Spleen (tissue), 11 donors: ENCODE data around the gene FAR1. TPM values are rescaled to one million over a fixed set of nuclear protein-coding genes. Genes with fewer than 3 reads are reported as not detected.

Source experiments
- DNase-seq: peaks from one replicate; pipeline ENCODE4 v3.0.0-alpha.2; 2020
- H3K27ac ChIP-seq, 8 donors: fragments of 200-600 bp; sonication (generic) in 7 of 8; 1 replicate in 4 of 8; 2 replicates in 4 of 8; pipeline versions ENCODE4 v1.5.0 to v1.8.0; 2016 to 2021; ENCODE audit warnings: inconsistent platforms in 4 of 8, mild to moderate bottlenecking in 4 of 8, moderate library complexity in 1 of 8
- H3K27me3 ChIP-seq, 7 donors: fragments of 200-600 bp; sonication (generic) in 6 of 7; replicated peaks in 1 of 7; 1 replicate in 4 of 7; 2 replicates in 3 of 7; pipeline versions ENCODE4 v1.5.0 to v1.8.0; 2016 to 2021; ENCODE audit warnings: inconsistent platforms in 3 of 7, mild to moderate bottlenecking in 1 of 7
- H3K36me3 ChIP-seq, 6 donors: fragments of 200-600 bp; sonication (generic) in 5 of 6; 1 replicate in 4 of 6; 2 replicates in 2 of 6; pipeline versions ENCODE4 v1.5.0 to v1.8.0; 2016 to 2021; ENCODE audit warnings: inconsistent platforms in 2 of 6
- H3K4me1 ChIP-seq, 6 donors: fragments of 200-600 bp; sonication (generic) in 5 of 6; 1 replicate in 3 of 6; 2 replicates in 3 of 6; pipeline versions ENCODE4 v1.5.0 to v1.8.0; 2016 to 2021; ENCODE audit warnings: inconsistent platforms in 3 of 6
- H3K4me3 ChIP-seq, 8 donors: fragments of 200-600 bp; sonication (generic) in 7 of 8; 1 replicate in 4 of 8; 2 replicates in 4 of 8; pipeline versions ENCODE4 v1.5.0 to v1.8.0; 2016 to 2021; ENCODE audit warnings: inconsistent platforms in 4 of 8, mild to moderate bottlenecking in 4 of 8, moderate library complexity in 2 of 8
- H3K9me3 ChIP-seq, 8 donors: fragments of 200-600 bp; sonication (generic) in 7 of 8; 1 replicate in 4 of 8; 2 replicates in 4 of 8; pipeline versions ENCODE4 v1.5.0 to v1.8.0; 2016 to 2021; ENCODE audit warnings: inconsistent platforms in 4 of 8
- CTCF ChIP-seq, 11 experiments: fragments of 200-600 bp in 7 of 11; fragments of 450-650 bp in 4 of 11; sonication (generic) in 4 of 11; IDR thresholded peaks in 8 of 11; conservative IDR thresholded peaks in 3 of 11; 1 replicate in 7 of 11; 2 replicates in 4 of 11; pipeline versions ENCODE4 v1.4.0 to v1.8.0; 2016 to 2021; ENCODE audit warnings: antibody characterized with exemption in 11 of 11, inconsistent platforms in 4 of 11, mild to moderate bottlenecking in 1 of 11
- POLR2A ChIP-seq, 3 donors: fragments of 450-650 bp; IDR thresholded peaks; one replicate each; pipeline ENCODE4 v1.5.1; 2017; ENCODE audit warnings: antibody characterized with exemption in 3 of 3, mild to moderate bottlenecking in 1 of 3
- POLR2AphosphoS5 ChIP-seq, 3 donors: sonication (generic); formaldehyde crosslinking; IDR thresholded peaks; one replicate each; pipeline ENCODE4 v1.5.1; 2017; ENCODE audit warnings: antibody characterized with exemption in 3 of 3
- WGBS, 5 donors: extraction: QIAGEN DNeasy Blood & Tissue Kit in 3 of 5; methylation state at CpG; one replicate each; pipeline versions ENCODE4 v1.1.5 to v1.1.7; 2013 to 2018; 5-methylcytosine and 5-hydroxymethylcytosine counted together
- intact Hi-C: fragments of 100-400 bp; cut with DNase I; formaldehyde crosslinking; loops from one replicate; pipeline ENCODE4 v1.15.0; 2023; ENCODE audit warnings: low total_unique reads
- polyA plus RNA-seq, 3 donors: library from polyadenylated mRNA; stranded (reverse); fragments of 200-250 nt; gene quantifications; one replicate each; pipeline ENCODE4 v1.2.1, GENCODE V29; 2013
- total RNA-seq, 7 donors: library from RNA; depleted of rRNA in 3 of 7; stranded (reverse); fragments of >200 nt in 3 of 7; fragmentation: NEBNext Ultra II Directional in 4 of 7; extraction: Animal tissue kit (Norgen Biotek cat#: 25700) in 4 of 7; gene quantifications; one replicate each; pipeline versions ENCODE4 v1.1.0 to v1.2.1, GENCODE V29; 2016 to 2021
- donor health status: healthy with polysubstance abuse.
- donor health status: DM: no; HTN: no; CAD: no; lungs with moderate emphysema.
- donor health status: DM: no; HTN: no; CAD: no.
- donor health status: Bipolar disorder and iron deficiency.
- donor health status: healthy.
- donor health status: DM: no; HTN: no; CAD: no.
- donor health status: DM: yes; HTN: yes; CAD: no.

The FAR1 gene
- total and polyA plus RNA-seq, 10 donors = 13.6 to 83.2 (median 58.1) TPM

GRCh38 chr11:13694115-13694514, 25.6 kb downstream of the FAR1 start:
- Histone ChIP-seq H3K4me3 (no peak overlapping the region), H3K4me1 (peaks cover 0 to 22% (median 0%) of the 10 kb centered on the region in 6 donors), H3K36me3 (peaks cover 0 to 47% (median 17%) of the 10 kb centered on the region in 6 donors), H3K27ac (no peak overlapping the region), H3K9me3 (peaks cover 0 to 5% (median 0%) of the 10 kb centered on the region in 8 donors), H3K27me3 (no peaks in the 10 kb centered on the region)
- DNase-seq = no peak
- WGBS, 5 donors = 95 to 99% (median 97%) methylated on average over 4 of the region's 4 CpGs
- intact Hi-C loops = no loop called here
- TF ChIP-seq CTCF (IDR thresholded peaks at IDR 0.05 in 8 of 11, conservative IDR thresholded peaks at IDR 0.05 in 3 of 11) = no peak
- no peak for TF ChIP-seq POLR2A (IDR thresholded peaks at IDR 0.05)
- no peak for TF ChIP-seq POLR2AphosphoS5 (IDR thresholded peaks at IDR 0.05)

- peaks cover 0 to 63% (median 17%) of the 10 kb centered on the region in 6 donors for H3K36me3 ChIP-seq
- no peak overlapping the region for H3K4me3 ChIP-seq
- no peak overlapping the region for H3K27ac ChIP-seq
- intact Hi-C loops = no loop called here
- peaks cover 0 to 22% (median 0%) of the 10 kb centered on the region in 6 donors for H3K4me1 ChIP-seq
- no peaks in the 10 kb centered on the region for H3K27me3 ChIP-seq
- no peak for DNase-seq
- H3K9me3 ChIP-seq = peaks cover 0 to 5% (median 0%) of the 10 kb centered on the region in 8 donors
- TF ChIP-seq POLR2AphosphoS5 (IDR thresholded peaks at IDR 0.05) (no peak), POLR2A (IDR thresholded peaks at IDR 0.05) (no peak), CTCF (IDR thresholded peaks at IDR 0.05 in 8 of 11, conservative IDR thresholded peaks at IDR 0.05 in 3 of 11) (no peak)
Measured at GRCh38 chr11:13695886-13696285, 27.4 kb downstream of the FAR1 start.

GRCh38 chr11:13697710-13698109, 29.2 kb downstream of the FAR1 start:
- intact Hi-C loops = no loop called here
- DNase-seq = no peak
- H3K27ac ChIP-seq = no peak overlapping the region
- no peak overlapping the region for H3K4me3 ChIP-seq
- H3K4me1 ChIP-seq = peaks cover 0 to 14% (median 0%) of the 10 kb centered on the region in 6 donors
- WGBS, 5 donors = 86 to 95% (median 92%) methylated on average over 1 of the region's 1 CpG
- H3K9me3 ChIP-seq = no peaks in the 10 kb centered on the region
- no peaks in the 10 kb centered on the region for H3K27me3 ChIP-seq
- TF ChIP-seq CTCF (IDR thresholded peaks at IDR 0.05 in 8 of 11, conservative IDR thresholded peaks at IDR 0.05 in 3 of 11) (no peak), POLR2A (IDR thresholded peaks at IDR 0.05) (no peak), POLR2AphosphoS5 (IDR thresholded peaks at IDR 0.05) (no peak)
- H3K36me3 ChIP-seq = peaks cover 0 to 82% (median 25%) of the 10 kb centered on the region in 6 donors

GRCh38 chr11:13698132-13698531, 29.7 kb downstream of the FAR1 start:
- no peaks in the 10 kb centered on the region for H3K27me3 ChIP-seq
- WGBS, 5 donors = 59 to 72% (median 72%) methylated on average over 2 of the region's 2 CpGs
- peaks cover 0 to 86% (median 27%) of the 10 kb centered on the region in 6 donors for H3K36me3 ChIP-seq

More at GRCh38 chr11:13698132-13698531, 29.7 kb downstream of the FAR1 start:
- no peak for DNase-seq
- TF ChIP-seq POLR2A (IDR thresholded peaks at IDR 0.05) = no peak
- TF ChIP-seq POLR2AphosphoS5 (IDR thresholded peaks at IDR 0.05) = no peak
- no peak for TF ChIP-seq CTCF (IDR thresholded peaks at IDR 0.05 in 8 of 11, conservative IDR thresholded peaks at IDR 0.05 in 3 of 11)
- H3K9me3 ChIP-seq = no peaks in the 10 kb centered on the region
- no peak overlapping the region for H3K4me3 ChIP-seq
- peaks cover 0 to 9% (median 0%) of the 10 kb centered on the region in 6 donors for H3K4me1 ChIP-seq
- H3K27ac ChIP-seq = no peak overlapping the region
- intact Hi-C loops = no loop called here
